ENCODE measurements around the gene ZNF490.

GRCh38 chr19:12655546-12655945 lies 44.9 kb upstream of the ZNF490 start:
- TF ChIP-seq POLR2A (IDR thresholded peaks at IDR 0.05; ENCODE audit: low read length) (no peak), GATA1 (IDR thresholded peaks at IDR 0.05; ENCODE audit: low read depth, low read length) (no peak)

Measured in erythroblast (primary cell).